Transverse colon (tissue), 4 donors: ENCODE measurements around the gene SPATC1L.

Experiments
- CTCF ChIP-seq, 5 experiments: fragments of 200-600 bp in 3 of 5; fragments of 450-650 bp in 2 of 5; sonication (generic) in 3 of 5; IDR thresholded peaks; 1 replicate in 2 of 5; 2 replicates in 3 of 5; pipeline ENCODE4 v1.5.1; 2016 to 2017; ENCODE audit warnings: antibody characterized with exemption in 5 of 5, inconsistent platforms in 3 of 5, mild to moderate bottlenecking in 2 of 5, moderate library complexity in 1 of 5
- POLR2AphosphoS5 ChIP-seq, 3 donors: sonication (generic); formaldehyde crosslinking; IDR thresholded peaks; one replicate each; pipeline ENCODE4 v1.6.1; 2016; ENCODE audit warnings: antibody characterized with exemption in 3 of 3

DNA sequence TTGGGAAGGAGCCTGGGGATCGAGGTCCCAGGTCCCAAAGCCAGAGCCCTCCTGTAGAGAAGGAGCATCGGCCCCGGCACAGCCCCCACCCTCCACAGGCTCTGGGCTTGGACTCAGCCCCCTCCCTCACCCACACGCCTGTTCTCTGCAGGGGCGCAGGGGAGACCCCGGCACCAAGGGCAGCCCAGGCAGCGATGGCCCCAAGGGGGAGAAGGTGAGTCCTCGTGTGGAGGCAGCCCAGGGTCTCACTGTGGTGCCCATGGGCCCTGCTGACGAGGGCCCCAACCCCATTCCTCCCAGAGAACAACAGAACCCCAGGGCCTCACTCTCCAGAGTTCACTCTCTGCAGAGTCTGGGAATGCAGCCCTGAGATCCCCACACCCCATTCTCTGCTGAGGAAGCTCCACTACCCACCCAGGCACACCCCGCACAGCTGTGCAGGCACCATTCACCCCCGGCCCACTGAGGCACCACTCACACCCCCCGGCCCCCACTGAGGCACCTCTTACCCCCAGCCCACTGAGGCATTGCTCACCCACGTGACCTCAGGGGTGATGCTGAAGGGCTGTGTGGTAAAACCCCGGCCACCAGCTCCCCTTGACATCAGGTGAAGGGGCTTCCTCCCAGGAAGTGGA, 64.5 kb downstream of the SPATC1L start:
- TF ChIP-seq POLR2AphosphoS5 (IDR thresholded peaks at IDR 0.05), result no peak
- no peak for TF ChIP-seq CTCF (IDR thresholded peaks at IDR 0.05)
